Parathyroid adenoma (tissue), 2 donors: ENCODE results near the gene CIT.

Experiments used
- H2AFZ ChIP-seq: fragments of 300-600 bp; sonication (generic); one replicate; pipeline ENCODE4 v1.7.0; 2017; ENCODE audit warnings: antibody characterized with exemption, mild to moderate bottlenecking
- H3K27ac ChIP-seq: fragments of 300-600 bp; sonication (generic); one replicate; pipeline ENCODE4 v1.7.0; 2017
- H3K27me3 ChIP-seq: fragments of 300-600 bp; sonication (generic); one replicate; pipeline ENCODE4 v1.7.0; 2017; ENCODE audit warnings: low read length; ENCODE audit not compliant: control insufficient read depth, insufficient read depth
- H3K36me3 ChIP-seq: fragments of 300-600 bp; sonication (generic); one replicate; pipeline ENCODE4 v1.7.0; 2017; ENCODE audit warnings: low read length; ENCODE audit not compliant: control insufficient read depth, insufficient read depth
- H3K4me1 ChIP-seq: fragments of 300-600 bp; sonication (generic); one replicate; pipeline ENCODE4 v1.7.0; 2017; ENCODE audit warnings: control low read depth
- H3K4me2 ChIP-seq: fragments of 300-600 bp; sonication (generic); one replicate; pipeline ENCODE4 v1.7.0; 2017; ENCODE audit warnings: low read length
- H3K4me3 ChIP-seq: fragments of 300-600 bp; sonication (generic); one replicate; pipeline ENCODE4 v1.7.0; 2017; ENCODE audit warnings: low read depth, low read length
- H3K79me2 ChIP-seq: fragments of 300-600 bp; sonication (generic); one replicate; pipeline ENCODE4 v1.7.0; 2017; ENCODE audit warnings: control low read depth
- H3K9ac ChIP-seq: fragments of 300-600 bp; sonication (generic); one replicate; pipeline ENCODE4 v1.7.0; 2017; ENCODE audit warnings: mild to moderate bottlenecking
- H3K9me3 ChIP-seq: fragments of 300-600 bp; sonication (generic); one replicate; pipeline ENCODE4 v1.7.0; 2017; ENCODE audit warnings: low read length; ENCODE audit not compliant: control insufficient read depth
- CTCF ChIP-seq: fragments of 300-600 bp; sonication (generic); IDR thresholded peaks from one replicate; pipeline ENCODE4 v1.7.0; 2017; ENCODE audit warnings: antibody characterized with exemption, mild to moderate bottlenecking
- donor health status: primary hyperparathyroidism.

The CIT gene

GRCh38 chr12:119762619-119763018 lies 114.5 kb downstream of the CIT start:
- no peak overlapping the region for H3K4me2 ChIP-seq
- H3K9me3 ChIP-seq = no peaks in the 10 kb centered on the region
- no peaks in the 10 kb centered on the region for H3K36me3 ChIP-seq
- H3K27me3 ChIP-seq = no peaks in the 10 kb centered on the region
- H3K4me3 ChIP-seq = no peak overlapping the region
- no peak for TF ChIP-seq CTCF
- no peak overlapping the region for H2AFZ ChIP-seq
- H3K27ac ChIP-seq = no peak overlapping the region
- H3K4me1 ChIP-seq = peaks cover 2% of the 10 kb centered on the region
- no peak overlapping the region for H3K9ac ChIP-seq
- no peaks in the 10 kb centered on the region for H3K79me2 ChIP-seq

GRCh38 chr12:119758722-119759121 lies 118.4 kb downstream of the CIT start:
- no peak overlapping the region for H3K27ac ChIP-seq
- H3K9me3 ChIP-seq = no peaks in the 10 kb centered on the region
- no peaks in the 10 kb centered on the region for H3K27me3 ChIP-seq
- H2AFZ ChIP-seq = no peak overlapping the region
- no peak overlapping the region for H3K4me2 ChIP-seq
- H3K36me3 ChIP-seq = no peaks in the 10 kb centered on the region
- H3K9ac ChIP-seq = no peak overlapping the region
- no peak for TF ChIP-seq CTCF
- H3K79me2 ChIP-seq = no peaks in the 10 kb centered on the region
- H3K4me3 ChIP-seq = no peak overlapping the region
- peaks cover 2% of the 10 kb centered on the region for H3K4me1 ChIP-seq

GRCh38 chr12:119758234-119758633 lies 118.9 kb downstream of the CIT start:
- no peak for TF ChIP-seq CTCF
- Histone ChIP-seq H3K27ac (no peak overlapping the region), H3K9me3 (no peaks in the 10 kb centered on the region), H3K4me2 (no peak overlapping the region), H3K27me3 (no peaks in the 10 kb centered on the region), H3K4me1 (peaks cover 2% of the 10 kb centered on the region), H2AFZ (no peak overlapping the region), H3K79me2 (no peaks in the 10 kb centered on the region), H3K4me3 (no peak overlapping the region), H3K9ac (no peak overlapping the region), H3K36me3 (no peaks in the 10 kb centered on the region)

GRCh38 chr12:119751961-119752360 lies 125.2 kb downstream of the CIT start:
- Histone ChIP-seq H3K9me3 (no peaks in the 10 kb centered on the region), H3K9ac (no peak overlapping the region), H3K4me1 (no peaks in the 10 kb centered on the region), H3K27me3 (no peaks in the 10 kb centered on the region), H3K36me3 (no peaks in the 10 kb centered on the region), H3K27ac (no peak overlapping the region), H3K4me2 (no peak overlapping the region), H3K4me3 (no peak overlapping the region), H2AFZ (no peak overlapping the region), H3K79me2 (no peaks in the 10 kb centered on the region)
- TF ChIP-seq CTCF = no peak

GRCh38 chr12:119749666-119750065 lies 127.5 kb downstream of the CIT start:
- Histone ChIP-seq H2AFZ (no peak overlapping the region), H3K4me1 (no peaks in the 10 kb centered on the region), H3K27ac (no peak overlapping the region), H3K9ac (no peak overlapping the region), H3K79me2 (no peaks in the 10 kb centered on the region), H3K9me3 (no peaks in the 10 kb centered on the region), H3K36me3 (no peaks in the 10 kb centered on the region), H3K4me2 (no peak overlapping the region), H3K4me3 (no peak overlapping the region), H3K27me3 (no peaks in the 10 kb centered on the region)
- TF ChIP-seq CTCF = no peak
